Lung (tissue), 12 donors: Measurements from ENCODE around the gene NME5. TPM values are rescaled to one million over a fixed set of nuclear protein-coding genes. Genes with fewer than 3 reads are reported as not detected.

ENCODE experiments used
- ATAC-seq: fragments of 200-7000 bp; cut with Tn5 transposase; one replicate; pipeline ENCODE4 v1.9.1; 2020; ENCODE audit warnings: moderate number of reproducible peaks; ENCODE audit not compliant: insufficient read depth, low FRiP score
- DNase-seq, 3 donors: peaks; one replicate each; pipeline ENCODE4 v3.0.0-alpha.2; 2013 to 2017
- H3K27ac ChIP-seq, 2 donors: one replicate each; pipeline ENCODE4 v1.5.1; 2013; ENCODE audit warnings: mild to moderate bottlenecking in 2 of 2, moderate library complexity in 2 of 2, control low read depth in 1 of 2, inconsistent platforms in 1 of 2, low read depth in 1 of 2, low read length in 1 of 2
- H3K27me3 ChIP-seq, 3 donors: one replicate each; pipeline ENCODE4 v1.5.1; 2013; ENCODE audit warnings: low read length in 2 of 3; ENCODE audit not compliant: control insufficient read depth in 3 of 3, insufficient read depth in 3 of 3
- H3K36me3 ChIP-seq, 4 donors: one replicate each; pipeline ENCODE4 v1.5.1; 2013; ENCODE audit warnings: low read length in 4 of 4, mild to moderate bottlenecking in 1 of 4, moderate library complexity in 1 of 4; ENCODE audit not compliant: control insufficient read depth in 4 of 4, insufficient read depth in 4 of 4
- H3K4me1 ChIP-seq, 5 donors: one replicate each; pipeline ENCODE4 v1.5.1; 2013; ENCODE audit warnings: low read length in 5 of 5, mild to moderate bottlenecking in 2 of 5, moderate library complexity in 1 of 5; ENCODE audit not compliant: control insufficient read depth in 5 of 5, insufficient read depth in 5 of 5
- H3K4me3 ChIP-seq: one replicate; pipeline ENCODE4 v1.5.1; 2013; ENCODE audit warnings: mild to moderate bottlenecking, control low read depth, moderate library complexity
- H3K9ac ChIP-seq, 2 donors: one replicate each; pipeline ENCODE4 v1.5.1; 2013; ENCODE audit warnings: low read length in 2 of 2, control low read depth in 1 of 2; ENCODE audit not compliant: insufficient read depth in 1 of 2
- H3K9me3 ChIP-seq, 4 donors: one replicate each; pipeline ENCODE4 v1.5.1; 2013; ENCODE audit warnings: low read length in 3 of 4, mild to moderate bottlenecking in 1 of 4, moderate library complexity in 1 of 4; ENCODE audit not compliant: control insufficient read depth in 4 of 4, insufficient read depth in 3 of 4
- CTCF ChIP-seq: IDR thresholded peaks from 2 replicates; pipeline ENCODE4 v1.5.1; 2012; ENCODE audit warnings: mild to moderate bottlenecking; ENCODE audit errors: control extremely low read depth, extremely low read depth
- WGBS, 2 donors: extraction: QIAGEN DNeasy Blood & Tissue Kit; methylation state at CpG; one replicate each; pipeline ENCODE4 v1.1.7; 2013; 5-methylcytosine and 5-hydroxymethylcytosine counted together
- polyA plus RNA-seq, 2 donors: library from polyadenylated mRNA; stranded (reverse); fragments of 200-250 nt; gene quantifications; one replicate each; pipeline ENCODE4 v1.2.1, GENCODE V29; 2013
- total RNA-seq, 2 donors: library from RNA; depleted of rRNA in 1 of 2; stranded (reverse); fragments of >200 nt in 1 of 2; gene quantifications; one replicate each; pipeline ENCODE4 v1.2.1, GENCODE V29; 2014 to 2021
- donor health status: control.
- donor health status: control.
- donor health status: Bipolar disorder and iron deficiency.
- donor health status: healthy.
- donor health status: DM: yes; HTN: yes; CAD: no.

NME5 gene
- total and polyA plus RNA-seq, 4 donors: 9.6 to 15.8 (median 12.9) TPM

DNA sequence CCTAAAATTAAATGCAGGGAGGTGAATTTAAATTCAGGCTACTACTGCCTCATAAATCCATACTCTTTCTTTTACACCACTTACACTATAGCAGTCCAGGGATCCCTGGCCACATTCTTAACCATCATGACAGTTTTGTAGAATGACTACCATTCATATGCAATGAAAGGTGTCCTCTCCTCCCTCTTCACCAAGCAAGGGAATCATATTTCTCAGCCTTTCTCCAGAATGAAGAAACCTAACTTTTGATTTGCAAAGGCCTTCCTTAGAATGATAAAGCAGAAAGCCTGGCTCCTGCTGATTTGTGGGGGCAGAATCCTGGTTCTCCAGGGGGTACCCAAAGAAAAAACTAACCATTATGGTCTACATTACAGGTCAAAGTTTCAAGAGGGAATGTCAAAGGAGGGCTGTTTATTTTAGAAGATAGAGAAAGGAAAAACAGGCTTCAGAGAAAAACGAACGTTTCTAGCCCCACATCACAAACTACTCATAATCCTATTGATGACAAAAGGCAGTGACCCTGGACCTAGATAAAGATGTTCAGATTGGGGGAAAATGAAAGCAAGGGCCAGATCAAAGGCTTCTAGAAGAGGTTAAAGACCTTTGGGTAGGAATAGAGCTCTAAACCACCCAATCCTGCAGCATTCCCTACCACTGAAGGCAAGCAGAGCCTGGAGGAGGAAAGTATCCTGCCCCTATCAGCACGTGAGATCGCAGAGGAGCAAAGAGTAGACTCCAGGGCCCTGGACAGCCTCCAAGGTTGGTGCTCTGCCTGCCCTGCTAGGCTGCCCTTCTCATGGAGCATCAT lies 43.9 kb downstream of the NME5 start:
- no peak for DNase-seq
- Histone ChIP-seq H3K27ac (no peak overlapping the region), H3K36me3 (no peaks in the 10 kb centered on the region), H3K9me3 (no peaks in the 10 kb centered on the region), H3K27me3 (peaks cover 0 to 4% (median 4%) of the 10 kb centered on the region in 3 donors), H3K9ac (no peak overlapping the region), H3K4me1 (no peaks in the 10 kb centered on the region), H3K4me3 (no peak overlapping the region)
- WGBS, 2 donors: 52 to 66% methylated on average over 4 of the region's 4 CpGs
- no peak for TF ChIP-seq CTCF
- ATAC-seq: no peak

DNA sequence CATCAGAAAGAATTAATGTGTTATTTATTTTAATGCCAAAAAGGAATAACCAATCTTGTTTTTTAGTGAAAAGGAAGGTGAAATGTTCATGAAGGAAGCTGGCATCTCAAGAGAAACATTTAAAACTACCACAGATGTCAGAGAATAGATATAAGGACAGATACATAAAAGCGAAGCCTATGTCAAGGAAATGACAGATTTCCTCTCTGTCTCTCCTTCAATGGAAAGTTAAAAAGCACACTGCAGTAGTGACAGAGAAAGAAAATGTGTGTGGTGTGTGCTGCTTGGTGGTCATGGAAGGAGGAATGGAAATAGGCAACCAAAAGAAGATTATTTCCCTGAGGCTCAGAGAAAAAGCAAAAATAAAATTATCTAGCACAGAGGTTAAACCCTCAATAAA lies 46.2 kb downstream of the NME5 start:
- WGBS, 2 donors: 35 to 36% methylated on average over 1 of the region's 1 CpG
- no peak for ATAC-seq
- Histone ChIP-seq H3K9me3 (no peaks in the 10 kb centered on the region), H3K4me3 (no peak overlapping the region), H3K36me3 (no peaks in the 10 kb centered on the region), H3K4me1 (no peaks in the 10 kb centered on the region), H3K27me3 (peaks cover 0 to 4% (median 4%) of the 10 kb centered on the region in 3 donors), H3K9ac (no peak overlapping the region), H3K27ac (no peak overlapping the region)
- DNase-seq: no peak
- TF ChIP-seq CTCF: no peak

DNA sequence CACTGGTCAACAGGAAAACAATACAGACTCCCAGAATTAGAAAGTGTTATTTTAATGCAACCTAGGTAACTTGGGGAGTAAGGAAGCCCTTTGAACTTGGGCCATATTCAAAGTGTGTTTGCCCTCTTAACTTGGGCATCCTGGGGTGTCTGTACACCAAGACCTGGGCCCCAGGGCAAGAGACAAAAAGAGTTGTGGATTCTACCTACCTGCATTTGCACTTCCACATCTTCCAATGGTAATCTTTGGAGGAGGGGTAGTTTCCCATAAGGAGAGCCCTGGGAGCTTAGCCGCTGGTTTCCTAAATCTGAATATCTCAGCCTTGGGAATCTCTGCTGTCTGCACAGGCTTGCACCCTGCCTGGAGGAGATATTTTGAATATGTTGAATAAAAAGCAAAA lies 46.9 kb downstream of the NME5 start:
- 79 to 100% methylated on average over 1 of the region's 1 CpG for WGBS, 2 donors
- Histone ChIP-seq H3K27ac (no peak overlapping the region), H3K36me3 (no peaks in the 10 kb centered on the region), H3K9ac (no peak overlapping the region), H3K4me1 (no peaks in the 10 kb centered on the region), H3K27me3 (peaks cover 0 to 4% (median 4%) of the 10 kb centered on the region in 3 donors), H3K4me3 (no peak overlapping the region), H3K9me3 (no peaks in the 10 kb centered on the region)
- no peak for TF ChIP-seq CTCF
- ATAC-seq (no peak), DNase-seq (no peak)
